ENCODE results near the gene TMCC1.

- TF ChIP-seq CTCF (IDR thresholded peaks at IDR 0.05) (no peak), EZH2 (IDR thresholded peaks at IDR 0.05; ENCODE audit: borderline replicate concordance, insufficient read depth, low read depth, low read length, poor library complexity, severe bottlenecking) (no peak)
These were observed 2.6 kb downstream of the TMCC1 start for GRCh38 chr3:129890891-129891290.

Data from B cell (primary cell).